ENCODE data around the gene DCUN1D4.
A peak's percentile ranks its signal among the peaks of the same experiment; 100 is the strongest.

Gene DCUN1D4

DNA sequence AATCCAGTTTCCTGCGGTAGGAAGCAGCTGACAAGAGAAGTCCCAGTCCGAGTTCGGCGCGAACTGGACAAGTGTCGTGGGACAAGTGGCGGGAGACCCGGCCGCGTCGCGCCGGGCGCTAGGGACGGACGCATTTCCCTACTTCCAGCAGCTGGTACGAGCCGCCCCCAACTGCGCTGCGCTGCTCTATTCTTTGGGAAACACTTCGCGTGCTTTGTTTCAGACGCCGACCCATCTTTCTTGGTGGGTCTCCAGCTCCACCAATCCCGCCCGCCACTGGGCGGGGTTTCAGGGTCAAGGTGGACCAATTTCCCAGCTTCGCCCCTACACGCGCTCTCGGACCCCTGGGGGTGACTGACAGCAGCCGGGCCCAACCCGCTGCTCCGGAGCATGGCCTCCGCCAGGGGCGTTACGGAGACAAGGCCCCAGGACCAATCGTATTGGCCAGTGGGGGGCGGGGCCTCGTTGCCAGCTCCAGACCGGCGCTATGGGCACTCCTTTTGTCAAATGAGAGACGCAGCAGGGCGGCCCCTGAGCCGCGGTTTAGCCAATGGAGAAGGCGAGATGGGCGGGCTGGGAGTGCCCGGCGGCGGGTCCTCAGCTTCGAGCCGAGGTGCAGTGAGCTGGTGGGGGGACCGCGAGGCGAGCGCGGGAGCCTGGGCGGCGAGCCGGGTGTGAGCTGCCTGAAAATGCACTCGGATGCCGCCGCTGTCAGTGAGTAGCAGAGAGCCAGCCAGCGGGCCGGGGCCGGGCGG lies at the start of gene DCUN1D4:
Gene DCUN1D4, plus strand, starts transcription at position 600 of the 755 bp plus-strand sequence. Its CDS starts 90 bp downstream, at position 690.
- peak; percentile 96 to 97 for DNase-seq

DNA sequence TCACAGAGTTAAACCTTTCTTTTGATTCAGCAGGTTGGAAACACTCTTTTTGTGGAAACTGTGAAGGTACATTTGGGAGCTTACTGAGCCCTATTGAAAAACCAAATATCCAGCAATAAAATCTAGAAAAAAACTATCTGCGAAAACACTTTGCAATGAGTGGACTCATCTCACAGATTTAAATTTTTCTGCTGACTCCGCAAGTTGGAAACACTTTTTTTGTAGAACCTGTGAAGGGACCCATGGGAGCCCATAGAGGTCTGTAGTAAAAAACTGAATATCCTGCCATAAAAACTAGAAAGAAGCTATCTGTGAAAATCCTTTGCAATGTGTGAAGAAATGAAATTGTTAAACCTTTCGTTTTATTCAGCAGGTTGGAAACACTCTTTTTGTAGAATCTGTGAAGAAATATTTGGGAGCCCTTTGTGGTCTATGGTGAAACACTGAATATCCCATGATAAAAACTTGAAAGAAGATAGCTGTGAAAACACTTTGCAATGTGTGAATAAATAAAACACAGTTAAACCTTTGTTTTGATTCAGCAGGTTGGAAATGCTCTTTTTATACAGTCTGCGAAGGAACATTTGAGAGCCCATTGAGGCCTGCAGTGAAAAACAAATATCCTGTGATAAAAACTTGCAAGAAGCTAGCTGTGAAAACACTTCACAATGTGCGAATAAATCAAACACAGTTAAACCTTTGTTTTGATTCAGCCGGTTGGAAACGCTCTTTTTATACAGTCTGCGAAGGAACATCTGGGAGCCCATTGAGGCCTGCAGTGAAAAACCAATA lies 22.3 kb upstream of the DCUN1D4 start:
- no peak for DNase-seq

- no peak for DNase-seq
These were observed 17.6 kb upstream of the DCUN1D4 start for GRCh38 chr4:51825341-51825740.

GRCh38 chr4:51830156-51830720 lies 12.7 kb upstream of the DCUN1D4 start:
- no peak for DNase-seq

DNA sequence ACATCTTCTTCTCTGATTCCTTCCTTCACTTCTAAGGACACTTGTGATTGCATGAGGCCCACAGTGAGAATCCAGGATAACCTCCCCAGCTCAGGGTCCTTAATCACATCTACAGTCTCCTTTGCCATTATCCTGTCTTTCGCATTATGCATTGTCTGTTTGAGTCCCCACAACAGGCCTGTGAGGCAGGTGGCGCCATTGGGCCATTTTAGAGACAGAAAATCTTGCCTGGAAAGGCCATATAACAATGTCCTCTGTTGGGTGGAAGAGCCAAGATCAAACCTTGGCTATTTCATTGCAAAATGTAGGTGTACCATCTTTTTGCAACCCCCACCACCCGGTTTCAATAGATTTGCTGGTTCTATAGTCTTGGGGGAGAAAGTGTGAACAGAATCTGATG lies 11.8 kb upstream of the DCUN1D4 start:
- DNase-seq = peak; percentile 61 to 69

DNA sequence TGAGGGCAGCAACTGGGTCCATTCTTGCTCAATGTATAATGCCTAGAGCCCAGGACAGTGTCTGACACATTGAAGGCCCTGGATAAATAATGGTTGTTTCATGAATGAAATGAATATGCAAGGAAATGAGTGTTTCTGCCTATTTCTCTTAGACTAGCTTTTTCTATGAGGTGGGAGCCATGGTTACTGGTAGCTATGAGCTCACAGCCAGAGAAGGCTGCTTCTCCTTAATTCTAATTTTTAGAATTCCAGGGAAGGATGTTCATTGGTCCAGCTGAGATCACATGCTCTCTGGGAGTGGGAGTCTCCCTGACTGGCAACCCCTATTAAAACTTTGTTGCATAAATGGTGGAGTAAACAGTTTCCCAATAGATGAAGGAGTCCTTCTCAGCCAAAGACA lies 9.7 kb upstream of the DCUN1D4 start:
- no peak for DNase-seq

GRCh38 chr4:51835079-51835478 lies 7.9 kb upstream of the DCUN1D4 start:
- no peak for DNase-seq

DNA sequence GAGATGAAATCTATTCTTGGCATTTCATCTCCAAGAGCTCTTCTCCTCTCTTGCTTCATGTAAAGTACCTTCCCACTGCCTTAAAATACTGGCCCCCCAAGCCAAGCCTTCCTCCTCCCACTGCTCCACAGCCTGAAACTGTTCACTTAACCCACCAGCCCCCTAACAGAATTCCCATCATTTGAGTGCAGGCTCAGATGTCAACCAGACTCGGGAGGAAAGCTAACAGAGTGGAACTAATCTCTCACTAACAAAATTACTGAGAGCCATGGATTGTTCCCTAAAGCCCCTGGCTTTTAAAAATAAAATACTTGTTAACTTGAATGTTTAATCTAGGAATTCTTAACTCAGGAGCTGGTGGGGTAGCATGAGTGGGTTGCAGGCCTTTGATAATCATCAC lies 7.1 kb upstream of the DCUN1D4 start:
- no peak for DNase-seq

DNA sequence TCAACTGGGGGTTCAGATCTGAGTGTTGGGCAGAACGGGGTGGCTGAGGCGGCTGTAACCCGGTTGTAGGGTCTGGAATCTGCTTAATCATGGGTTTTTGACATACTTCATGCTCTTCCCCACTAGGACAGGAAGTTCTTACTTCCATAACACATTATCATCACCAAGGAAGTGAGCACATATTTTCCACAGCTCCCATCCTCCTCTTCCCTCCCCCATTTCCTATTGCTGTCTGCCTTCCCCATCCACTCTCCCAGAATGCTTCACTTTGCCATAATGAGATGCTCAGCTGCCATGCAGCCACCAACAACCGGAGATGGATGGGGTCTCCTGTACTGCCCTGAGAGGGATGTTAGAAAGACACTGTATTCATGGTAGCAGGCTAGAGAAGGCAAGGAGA lies 6.4 kb upstream of the DCUN1D4 start:
- no peak for DNase-seq

DNA sequence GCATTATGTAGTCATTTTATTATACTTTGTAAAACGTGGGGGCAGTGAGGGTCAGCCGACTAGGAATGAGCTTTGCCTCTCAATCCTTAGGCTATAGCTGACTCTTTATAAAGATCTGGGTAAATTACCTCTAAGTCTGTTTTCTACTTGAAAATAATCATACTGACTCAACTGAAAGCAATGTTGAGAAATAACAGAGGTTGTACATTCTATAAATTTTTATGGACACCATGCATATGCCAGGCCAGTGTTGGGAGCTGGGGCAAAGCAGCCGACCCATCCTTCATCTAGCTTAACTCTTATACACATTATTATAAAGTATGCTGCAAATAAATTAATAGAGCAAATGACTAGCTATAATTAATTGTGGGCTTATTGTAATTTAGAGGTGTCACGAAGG lies 2.2 kb upstream of the DCUN1D4 start:
- no peak for DNase-seq

GRCh38 chr4:51842167-51842553 lies 793 bp upstream of the DCUN1D4 start:
- DNase-seq = peak in 1 of 2 experiments; percentile 3

- DNase-seq = peak; percentile 54 to 59
These were observed 578 bp downstream of the DCUN1D4 start for GRCh38 chr4:51843309-51844152.

DNA sequence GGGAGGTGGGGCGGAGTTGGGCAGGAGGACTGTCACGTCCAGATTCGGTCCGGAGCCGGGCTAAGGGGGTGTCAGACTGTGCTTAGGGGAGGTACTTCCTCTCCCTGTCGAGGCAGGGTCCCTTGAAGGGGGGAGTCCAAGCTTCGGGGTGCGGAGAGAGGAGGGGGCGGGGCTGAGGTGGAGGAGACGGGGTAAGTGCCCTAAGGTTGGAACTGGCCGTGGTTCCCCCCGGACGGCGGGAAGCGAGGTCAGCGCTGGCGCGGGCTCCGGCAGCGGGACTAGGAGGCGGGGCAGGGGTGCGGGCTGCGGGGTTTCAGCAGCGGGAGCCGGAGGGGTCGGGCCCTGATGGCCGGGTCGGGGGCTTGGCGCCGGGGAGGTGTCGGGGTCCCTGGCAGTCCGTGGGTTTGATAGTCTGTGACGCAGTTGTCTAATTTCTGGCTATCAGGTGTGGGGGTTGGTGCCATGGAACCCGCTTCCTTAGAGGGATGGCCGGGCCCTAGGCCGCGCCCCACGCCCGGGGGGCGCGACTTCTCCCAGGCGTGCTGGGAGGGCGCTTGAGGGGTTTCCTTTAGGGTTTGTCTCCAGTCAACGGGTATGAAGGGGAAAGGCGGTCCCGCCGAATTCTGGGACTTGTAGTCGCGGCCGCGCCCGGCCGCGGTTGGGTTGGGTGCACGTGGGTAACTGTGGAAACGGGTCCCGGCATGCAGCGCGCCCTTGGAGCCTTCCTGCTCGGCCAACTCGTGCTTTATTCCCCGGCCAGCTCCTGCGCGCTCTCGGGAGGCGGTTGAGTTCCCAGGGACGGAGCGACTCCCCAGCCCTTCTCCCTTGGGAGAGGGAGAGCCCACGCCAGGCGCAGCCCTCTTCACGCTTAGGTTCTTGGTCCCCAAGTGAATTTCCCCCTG lies 1.5 kb downstream of the DCUN1D4 start:
- peak; percentile 72 to 73 for DNase-seq

DNA sequence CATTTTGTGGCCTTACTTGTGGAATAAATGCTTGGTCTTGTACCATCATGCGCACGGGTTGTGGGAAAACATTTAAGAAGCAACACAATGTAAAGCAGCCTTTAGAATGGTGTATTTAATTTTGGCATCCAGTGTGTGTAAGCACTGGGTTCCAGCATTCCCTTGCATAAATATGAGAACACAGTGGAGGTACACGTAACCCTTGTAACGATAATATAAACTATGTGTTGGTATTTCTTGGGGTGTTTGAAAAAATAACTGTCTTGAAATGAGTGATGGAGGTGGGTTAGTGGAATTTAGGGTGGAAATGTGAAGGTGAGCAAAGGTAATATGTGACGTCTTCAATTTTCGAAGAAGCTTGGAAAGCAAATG lies 2.1 kb downstream of the DCUN1D4 start:
- no peak for DNase-seq

DNA sequence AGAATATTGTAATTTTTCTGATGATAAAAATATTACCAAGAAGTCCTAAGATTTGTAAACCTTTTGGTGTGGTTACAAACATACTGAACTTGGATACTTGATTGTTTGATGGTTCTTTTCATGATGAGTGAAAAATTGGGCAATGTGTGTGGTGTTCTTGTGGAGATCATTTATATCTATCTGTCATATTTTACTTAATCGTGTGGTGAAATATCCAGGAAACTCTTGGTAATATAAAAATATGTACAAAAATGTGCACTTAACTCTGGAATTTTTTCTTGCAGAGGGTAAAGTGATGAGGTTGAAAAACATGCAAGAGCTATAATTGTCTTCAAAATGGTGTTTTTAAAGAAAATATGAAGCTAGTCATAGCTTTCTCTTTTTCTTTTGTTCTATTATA lies 2.8 kb downstream of the DCUN1D4 start:
- no peak for DNase-seq

DNA sequence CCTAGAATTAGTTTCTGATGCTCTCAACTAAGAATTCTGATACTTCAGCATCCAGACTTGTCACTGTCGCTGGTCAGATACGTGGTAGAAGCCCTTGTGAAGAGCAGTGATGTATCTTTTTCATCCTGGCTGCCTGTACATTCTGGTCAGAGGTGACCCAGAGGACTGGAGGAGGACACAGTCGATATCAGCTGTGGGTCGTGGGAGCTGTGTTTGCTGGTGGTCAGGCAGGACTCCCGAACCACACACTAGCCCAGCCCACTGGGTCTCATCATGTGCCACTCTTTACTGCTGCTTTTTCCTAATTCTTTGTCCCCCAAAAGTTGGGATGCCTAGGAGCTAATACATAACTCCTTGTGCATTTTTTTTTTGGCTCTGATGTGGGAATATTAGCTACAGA lies 6.5 kb downstream of the DCUN1D4 start:
- no peak for DNase-seq

DNA sequence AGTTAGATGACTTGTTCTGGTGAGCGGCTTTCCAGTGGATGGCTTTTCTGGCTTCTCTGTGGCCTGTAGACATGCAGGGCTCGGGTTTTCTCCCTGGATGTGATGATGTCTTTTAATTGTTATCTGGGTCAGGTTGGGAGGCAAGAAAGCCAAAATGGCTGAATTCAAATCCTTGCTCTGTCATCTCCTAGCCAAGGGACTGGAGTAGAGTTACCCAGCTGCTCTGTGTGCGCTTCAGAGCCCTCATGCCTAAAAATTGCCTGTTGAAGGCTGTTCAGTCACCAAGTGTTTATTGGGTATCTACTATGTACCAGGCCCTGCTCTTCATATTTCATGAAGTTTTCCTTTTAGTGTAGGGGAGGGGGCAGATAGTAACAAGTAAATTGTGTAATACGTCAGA lies 7.3 kb downstream of the DCUN1D4 start:
- no peak for DNase-seq

DNA sequence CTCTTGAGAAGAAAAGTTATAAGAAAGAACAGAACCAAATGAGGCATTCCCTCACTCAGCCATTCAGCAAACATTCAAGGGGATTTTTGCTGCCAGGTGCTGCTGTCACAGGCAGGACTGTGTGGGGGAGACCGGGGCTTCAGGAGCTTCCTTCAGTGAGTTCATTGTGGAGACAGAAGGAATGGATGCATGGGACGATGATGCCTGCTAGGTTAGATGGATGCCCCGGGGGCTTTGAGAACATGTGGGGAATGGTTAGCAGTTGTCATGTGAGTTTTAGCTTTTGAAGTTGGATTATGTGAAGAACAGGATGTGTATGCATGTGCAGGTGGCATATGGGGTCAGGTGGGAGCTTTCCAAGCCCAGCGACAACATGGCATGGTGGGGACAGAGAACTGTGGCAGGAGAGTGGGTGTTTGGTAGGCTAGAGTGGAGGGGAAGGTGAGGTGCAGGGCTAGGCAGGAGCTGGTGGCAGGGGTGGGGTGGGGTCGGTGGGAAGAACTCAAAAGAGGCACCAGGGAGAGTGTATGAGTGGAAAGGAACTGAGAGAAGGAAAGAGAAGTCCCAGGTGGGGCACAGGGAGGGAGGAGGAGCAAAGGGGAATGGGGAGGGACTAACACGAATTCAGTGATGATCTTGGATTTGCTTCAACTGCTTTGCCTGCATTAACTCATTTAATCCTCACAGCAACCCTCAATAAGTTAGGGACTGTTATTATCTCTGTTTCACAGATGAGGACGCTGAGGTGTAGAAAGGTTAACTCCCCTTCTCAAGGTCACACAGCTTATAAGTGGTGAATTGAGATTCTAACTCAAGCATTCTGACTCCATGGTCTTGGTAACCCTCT lies 8.4 kb downstream of the DCUN1D4 start:
- DNase-seq = no peak

DNA sequence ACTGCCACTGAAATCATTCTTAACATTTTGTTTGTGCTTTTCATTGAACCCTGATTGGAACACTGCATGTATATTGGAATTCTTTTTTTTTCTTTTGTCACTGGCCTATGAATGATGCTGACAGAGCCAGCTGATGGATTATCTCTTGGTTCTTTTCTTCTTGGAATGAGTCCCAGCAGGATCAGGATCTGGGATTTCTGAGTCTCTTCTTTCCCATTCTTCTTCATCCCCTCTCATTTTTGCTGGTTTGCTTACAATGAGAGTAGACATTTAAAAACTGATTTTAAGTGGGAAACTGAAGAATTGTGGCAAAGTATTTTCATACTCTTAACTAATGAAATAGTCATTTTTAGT lies 9.0 kb downstream of the DCUN1D4 start:
- DNase-seq = no peak

GRCh38 chr4:51853027-51853682 lies 10.2 kb downstream of the DCUN1D4 start:
- no peak for DNase-seq

DNA sequence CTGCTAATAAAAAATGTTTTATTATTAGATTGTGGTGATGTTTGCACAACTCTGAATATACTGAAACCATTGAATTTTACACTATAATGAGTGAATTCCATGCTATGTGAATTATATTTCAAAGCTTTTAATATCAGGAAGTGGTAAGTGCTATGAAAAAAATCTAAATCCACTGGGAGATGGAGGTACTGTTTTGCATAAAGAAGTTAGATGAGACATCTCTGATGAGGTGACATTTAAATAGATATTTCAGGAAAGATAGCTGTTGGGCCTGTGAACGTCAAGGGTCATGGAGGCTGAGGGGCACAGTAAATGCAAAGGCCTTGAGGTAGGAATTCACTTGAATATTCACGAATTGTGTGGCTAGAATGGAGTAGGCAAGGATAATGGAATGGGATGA lies 12.3 kb downstream of the DCUN1D4 start:
- no peak for DNase-seq

Data from activated CD4-positive, alpha-beta T cell treated with anti-CD3 and anti-CD28 coated beads, Interleukin-2, amount 50 U/mL, for 4 hours (primary cell).